ENCODE data around the gene NPDC1.
"Not testable (repeated sequence)": the region's sequence is repeated elsewhere in the genome, so short reads cannot be mapped to it uniquely, and the experiment has no call there.

Gene NPDC1

DNA sequence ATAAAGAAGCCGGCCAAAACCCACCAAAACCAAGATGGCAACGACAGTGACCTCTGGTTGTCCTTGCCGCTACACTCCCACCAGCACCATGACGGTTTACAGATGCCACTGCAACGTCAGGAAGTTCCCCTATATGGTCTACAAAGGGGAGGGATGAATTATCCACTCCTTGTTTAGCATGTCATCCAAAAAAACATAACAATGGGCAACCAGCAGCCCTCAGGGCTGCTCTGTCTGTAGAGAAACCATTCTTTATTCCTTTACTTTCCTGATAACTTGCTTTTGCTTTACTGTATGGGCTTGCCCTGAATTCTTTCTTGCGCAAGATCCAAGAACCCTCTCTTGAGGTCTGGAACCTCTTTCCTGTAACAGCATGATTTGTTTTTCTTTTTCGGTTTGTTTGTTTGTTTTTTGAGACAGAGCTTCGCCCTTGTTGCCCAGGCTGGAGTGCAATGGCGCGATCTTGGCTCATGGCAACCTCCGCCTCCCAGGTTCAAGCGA, 29.3 kb upstream of the NPDC1 start:
- no peak for DNase-seq (ENCODE audit: low spot score)

DNA sequence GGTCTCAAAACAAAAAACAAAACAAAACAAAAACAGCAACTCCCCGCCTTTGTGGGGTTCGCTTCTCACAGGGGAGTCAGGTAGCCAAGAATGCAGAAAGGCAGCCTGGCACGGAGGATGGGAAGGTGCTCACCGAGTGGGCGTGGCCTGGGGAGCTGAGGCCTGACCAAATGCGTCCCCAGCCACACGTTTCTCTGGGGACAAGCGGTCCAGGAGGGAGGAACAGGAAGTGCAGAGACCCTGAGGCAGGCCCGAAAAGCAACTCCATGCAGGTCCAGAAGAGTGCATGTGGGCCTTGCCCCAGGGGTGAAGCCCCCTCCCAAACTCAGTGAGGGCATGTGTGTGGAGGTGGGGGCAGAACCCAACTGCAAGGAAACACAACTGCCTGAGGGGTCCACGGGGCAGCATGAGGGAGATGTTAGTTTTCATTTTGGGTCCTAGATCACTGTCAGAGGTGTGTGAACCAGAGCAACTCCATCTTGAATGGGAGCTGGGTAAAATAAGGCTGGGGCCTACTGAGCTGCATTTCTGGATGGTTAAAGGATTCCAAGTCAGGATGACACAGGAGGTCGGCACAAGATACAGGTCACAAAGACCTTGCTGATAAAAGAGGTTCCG, 28.8 kb upstream of the NPDC1 start:
- no peak for DNase-seq (ENCODE audit: low spot score)

DNA sequence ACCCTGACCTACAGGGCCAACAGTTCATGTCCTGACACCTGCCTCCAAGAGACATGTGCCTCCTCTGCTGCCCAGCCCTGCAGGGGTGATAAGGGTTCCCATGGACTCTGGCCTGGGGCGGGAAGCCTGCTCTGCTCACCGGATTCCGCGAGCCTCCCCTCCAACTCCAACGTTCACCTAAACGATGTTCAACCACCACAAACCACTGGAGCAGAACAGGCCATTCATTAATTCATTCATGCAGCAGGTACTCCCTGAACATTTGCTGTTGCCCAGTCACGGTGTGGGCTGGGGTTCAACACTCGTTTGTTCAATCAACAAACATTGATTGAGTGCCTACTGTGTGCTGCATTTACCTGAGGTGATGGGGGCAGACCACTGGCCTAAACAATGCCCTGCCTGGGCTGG, 28.0 kb upstream of the NPDC1 start:
- DNase-seq (ENCODE audit: low spot score): no peak

GRCh38 chr9:137071282-137071681, 25.3 kb upstream of the NPDC1 start:
- DNase-seq (ENCODE audit: low spot score): no peak

GRCh38 chr9:137070906-137071275, 24.9 kb upstream of the NPDC1 start:
- no peak for DNase-seq (ENCODE audit: low spot score)

- peak; percentile 93 for DNase-seq (ENCODE audit: low spot score)
Measured at GRCh38 chr9:137070201-137070905, 24.4 kb upstream of the NPDC1 start, which contains the start of gene SAPCD2. Gene SAPCD2 (minus strand): TSS chr9:137070557. CDS start chr9:137070460, 97 bp downstream.

DNA sequence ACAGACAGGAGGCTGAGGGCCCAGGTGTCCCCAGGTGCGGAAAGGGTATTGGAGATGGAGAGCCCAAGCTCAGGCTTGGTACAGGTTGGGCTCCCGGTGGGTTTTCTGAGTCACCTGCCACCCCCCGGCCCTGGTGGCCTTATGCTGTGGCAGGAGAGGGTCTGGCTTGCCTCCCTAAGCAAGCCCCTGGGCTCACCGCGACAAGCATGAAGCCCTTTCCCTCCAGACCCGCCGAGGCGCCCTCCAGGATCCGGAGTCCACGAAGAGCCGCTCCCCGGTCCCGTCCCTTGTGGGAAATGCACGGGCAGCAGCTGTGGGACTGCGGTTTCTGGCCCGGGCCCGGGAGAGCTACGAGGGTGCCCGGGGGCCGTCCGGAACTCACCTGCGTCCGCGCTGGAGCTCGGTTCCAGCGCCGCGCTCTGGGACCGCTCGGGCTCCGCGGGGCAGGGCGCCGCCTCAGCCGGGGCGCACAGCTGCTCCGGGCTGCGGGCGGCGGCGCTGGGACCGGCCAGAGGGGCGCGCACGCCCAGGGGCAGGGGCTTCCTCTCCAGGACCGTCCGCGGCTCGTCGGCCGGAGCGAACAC, 23.6 kb upstream of the NPDC1 start:
- no peak for DNase-seq (ENCODE audit: low spot score)

DNA sequence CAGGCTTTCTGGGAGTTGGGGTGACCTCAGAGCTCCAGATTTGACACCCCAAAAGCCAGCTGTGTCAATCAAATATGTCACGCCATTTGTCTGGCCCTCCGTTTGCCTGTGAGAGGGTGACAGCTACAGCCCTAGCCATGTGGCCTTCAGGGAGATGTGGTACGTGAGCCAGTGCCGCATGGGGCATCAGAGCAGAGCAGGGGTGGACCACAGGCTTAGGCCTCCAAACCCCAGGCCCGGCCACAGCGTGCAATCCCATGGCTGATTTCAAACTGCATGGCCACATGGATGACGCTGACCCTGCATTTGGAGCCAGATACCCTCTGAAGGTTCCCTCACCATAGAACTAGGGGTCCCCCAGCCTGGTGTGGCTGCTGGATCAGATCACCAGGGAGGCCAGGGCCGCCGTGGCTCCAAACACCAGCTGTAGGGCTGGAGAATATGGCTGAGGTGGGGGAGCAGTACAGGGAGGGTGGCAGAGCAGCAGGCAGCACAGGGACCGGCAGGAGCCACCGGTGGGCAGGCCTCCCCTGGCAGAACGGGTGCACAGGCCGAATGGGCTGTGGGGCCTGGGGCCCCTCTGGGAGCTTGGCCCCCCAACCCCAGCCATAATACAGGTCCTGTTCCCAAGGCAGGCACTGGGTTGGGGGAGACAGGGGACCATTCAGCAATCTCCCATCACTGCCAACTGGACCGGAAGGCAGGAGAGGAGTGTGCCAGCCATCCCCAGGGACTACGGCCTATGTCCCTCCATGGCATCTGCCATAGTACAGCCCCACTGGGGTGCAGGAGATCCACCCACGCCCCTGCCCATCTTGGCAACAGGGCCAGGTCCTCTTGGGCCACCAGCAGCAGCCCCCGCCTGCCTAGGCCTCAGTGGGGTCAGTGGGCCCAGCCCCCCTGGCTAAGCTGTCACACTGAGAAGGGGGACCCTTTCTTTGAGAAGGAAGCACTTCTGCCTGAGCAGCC, 22.8 kb upstream of the NPDC1 start:
- DNase-seq (ENCODE audit: low spot score): no peak

DNA sequence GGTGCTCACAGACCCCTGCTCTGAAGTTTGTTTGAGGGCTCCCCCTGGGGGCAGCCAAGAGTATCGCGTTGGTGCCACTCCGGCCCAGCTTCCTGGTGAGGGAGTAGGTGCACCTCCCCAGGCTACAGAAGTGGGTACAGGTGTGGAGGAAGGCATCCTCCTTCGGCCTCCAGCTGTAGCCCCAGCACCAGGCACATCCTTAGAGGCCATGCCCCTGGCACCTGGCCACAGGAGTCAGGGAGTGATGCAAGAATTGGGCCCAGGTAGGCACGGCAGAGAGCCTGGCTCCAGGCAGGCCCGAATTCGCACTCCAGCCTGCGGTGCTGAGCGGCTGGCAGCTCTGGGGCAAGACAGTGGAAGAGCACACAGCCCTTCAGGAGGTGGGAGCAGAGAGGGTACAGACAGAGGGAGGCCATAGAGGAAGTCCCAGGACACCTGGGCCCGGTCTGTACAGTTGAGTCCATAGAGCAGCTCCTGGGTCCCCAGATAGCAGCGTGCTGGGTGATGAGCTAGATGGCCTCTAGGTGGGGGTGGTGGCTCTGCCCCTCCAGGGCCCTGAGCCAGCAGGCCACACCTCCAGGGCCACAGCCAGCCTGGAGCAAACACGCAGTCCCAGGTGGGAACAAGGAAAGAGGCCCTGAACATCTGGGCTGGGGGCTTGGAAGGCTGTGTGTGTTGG, 22.0 kb upstream of the NPDC1 start:
- DNase-seq (ENCODE audit: low spot score): peak; percentile 86

DNA sequence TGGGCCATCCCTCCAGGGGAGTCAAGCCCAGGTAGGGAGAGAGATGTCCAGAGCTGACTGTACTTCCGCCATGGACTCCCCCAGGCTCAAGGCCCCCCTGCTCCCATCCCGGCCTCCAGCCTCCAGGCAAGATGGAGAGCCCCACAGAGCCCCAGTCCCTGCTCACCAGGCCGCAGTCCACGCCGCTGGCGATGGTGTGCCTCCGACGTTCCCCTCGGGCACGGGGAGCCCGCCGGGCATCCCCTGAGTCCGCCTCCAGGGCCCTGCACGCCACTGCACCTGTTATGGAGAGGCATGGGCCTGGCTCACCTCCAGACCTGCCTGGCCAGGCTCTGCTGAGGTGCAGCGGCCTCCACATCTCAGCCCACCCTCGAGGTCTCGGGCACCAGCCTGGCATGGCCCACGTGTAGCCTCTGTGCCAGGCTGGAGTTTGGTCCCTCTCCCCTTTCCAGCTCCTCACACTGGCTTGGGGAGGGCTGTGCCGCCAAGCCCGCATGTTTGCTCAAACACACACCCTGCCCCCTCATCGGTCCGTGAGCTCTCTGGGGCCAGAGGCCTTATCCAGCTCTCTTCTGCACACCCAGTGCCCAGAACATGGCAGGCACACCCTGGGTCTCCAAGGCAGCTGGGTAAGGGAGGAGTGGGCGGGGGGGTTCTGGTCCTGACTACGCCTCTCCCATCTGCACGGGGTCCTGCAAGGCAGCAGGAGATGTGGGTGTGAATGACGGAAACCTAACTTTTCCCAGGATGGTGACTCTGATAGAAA, 20.3 kb upstream of the NPDC1 start:
- no peak for DNase-seq (ENCODE audit: low spot score)

DNA sequence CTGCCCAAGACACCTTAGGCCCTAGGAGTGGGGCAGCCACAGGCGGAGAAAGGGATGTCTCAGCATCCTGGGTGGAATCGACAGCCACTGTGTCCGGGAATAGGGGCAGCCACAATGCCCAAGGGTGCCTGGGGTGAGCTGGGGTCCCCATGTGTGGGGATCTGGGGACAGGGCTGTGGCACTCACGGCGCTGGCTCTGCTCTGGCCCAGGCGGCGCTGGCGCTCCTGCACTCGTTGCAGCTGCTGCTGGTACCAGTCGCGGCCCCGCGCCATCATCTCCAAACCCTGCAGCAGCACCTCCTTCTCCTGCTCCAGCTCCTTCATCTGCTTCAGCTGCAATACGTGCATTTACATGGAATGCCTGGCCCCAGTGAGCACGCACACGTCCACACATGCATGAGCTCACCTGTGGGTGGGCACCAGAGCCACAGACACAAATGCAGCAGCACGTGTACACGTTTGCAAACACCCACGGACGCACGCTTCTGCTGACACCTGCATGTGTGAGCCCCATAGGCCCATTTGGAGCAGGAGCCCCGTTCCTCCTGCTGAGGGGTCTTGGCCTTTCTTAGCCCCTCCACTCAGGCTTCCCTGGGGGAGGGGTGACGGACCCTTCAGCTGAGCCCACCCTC, 19.5 kb upstream of the NPDC1 start:
- DNase-seq (ENCODE audit: low spot score): no peak

- no peak for DNase-seq (ENCODE audit: low spot score)
Measured at GRCh38 chr9:137064880-137065164, 18.8 kb upstream of the NPDC1 start.

GRCh38 chr9:137064027-137064879, 18.3 kb upstream of the NPDC1 start:
- DNase-seq (ENCODE audit: low spot score): peak; percentile 66

GRCh38 chr9:137063311-137064026, 17.5 kb upstream of the NPDC1 start:
- no peak for DNase-seq (ENCODE audit: low spot score)

GRCh38 chr9:137062798-137063197, 16.8 kb upstream of the NPDC1 start:
- DNase-seq (ENCODE audit: low spot score): not testable (repeated sequence)

- DNase-seq (ENCODE audit: low spot score): no peak
Measured at GRCh38 chr9:137062384-137062783, 16.4 kb upstream of the NPDC1 start.

GRCh38 chr9:137058521-137059234, 12.7 kb upstream of the NPDC1 start:
- DNase-seq (ENCODE audit: low spot score): no peak

DNA sequence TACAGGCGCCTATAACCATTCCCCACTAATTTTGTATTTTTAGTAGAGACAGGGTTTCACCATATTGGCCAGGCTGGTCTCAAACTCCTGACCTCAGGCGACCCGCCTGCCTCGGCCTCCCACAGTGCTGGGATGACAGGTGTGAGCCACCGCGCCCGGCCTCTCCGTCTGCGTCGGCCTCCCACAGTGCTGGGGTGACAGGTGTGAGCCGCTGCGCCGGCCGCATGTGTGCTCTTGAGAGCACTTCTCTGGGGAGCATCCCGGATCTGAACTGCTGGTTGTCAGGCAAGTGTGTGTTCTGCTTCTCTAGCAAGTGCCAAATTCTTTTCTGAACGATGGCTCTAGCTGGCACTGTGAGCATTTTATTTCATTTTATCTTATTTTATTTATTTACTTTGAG, 11.6 kb upstream of the NPDC1 start:
- DNase-seq (ENCODE audit: low spot score): no peak

Measured in kidney tubule cell (primary cell).